HL-60/S4 (cell line): ENCODE data around the gene SDK2.

ENCODE experiments used
- in situ Hi-C: fragments of 300-500 bp; cut with MboI; formaldehyde crosslinking; loops from 2 replicates; pipeline ENCODE4 v1.14.3; 2022; ENCODE audit warnings: low sequenced_read_pairs

The SDK2 gene

GRCh38 chr17:73357981-73358380 is 286.3 kb downstream of the SDK2 start:
- in situ Hi-C loops = no loop called here

GRCh38 chr17:73357318-73357717 is 286.9 kb downstream of the SDK2 start:
- in situ Hi-C loops = no loop called here

- in situ Hi-C loops = no loop called here
Measured at GRCh38 chr17:73356561-73357170, 287.6 kb downstream of the SDK2 start.

- in situ Hi-C loops = no loop called here
Measured at GRCh38 chr17:73354423-73355284, 289.6 kb downstream of the SDK2 start.

GRCh38 chr17:73352261-73352660 is 292.0 kb downstream of the SDK2 start:
- in situ Hi-C loops = no loop called here

GRCh38 chr17:73351764-73352163 is 292.5 kb downstream of the SDK2 start:
- in situ Hi-C loops = no loop called here

GRCh38 chr17:73350864-73351263 is 293.4 kb downstream of the SDK2 start:
- in situ Hi-C loops = no loop called here

GRCh38 chr17:73349647-73350046 is 294.6 kb downstream of the SDK2 start:
- in situ Hi-C loops = no loop called here

GRCh38 chr17:73349138-73349537 is 295.1 kb downstream of the SDK2 start:
- in situ Hi-C loops = no loop called here

GRCh38 chr17:73348829-73349095 is 295.5 kb downstream of the SDK2 start:
- in situ Hi-C loops = no loop called here

- in situ Hi-C loops = no loop called here
Measured at GRCh38 chr17:73348018-73348828, 296.0 kb downstream of the SDK2 start.

GRCh38 chr17:73347351-73347750 is 296.9 kb downstream of the SDK2 start:
- in situ Hi-C loops = no loop called here

- in situ Hi-C loops = no loop called here
Measured at GRCh38 chr17:73346501-73347162, 297.6 kb downstream of the SDK2 start.

- in situ Hi-C loops = no loop called here
Measured at GRCh38 chr17:73343739-73344454, 300.3 kb downstream of the SDK2 start.

GRCh38 chr17:73343168-73343634 is 301.0 kb downstream of the SDK2 start:
- in situ Hi-C loops = no loop called here

- in situ Hi-C loops = no loop called here
Measured at GRCh38 chr17:73342541-73343167, 301.6 kb downstream of the SDK2 start.

- in situ Hi-C loops = no loop called here
Measured at GRCh38 chr17:73342050-73342522, 302.2 kb downstream of the SDK2 start.

GRCh38 chr17:73341350-73342049 is 302.7 kb downstream of the SDK2 start:
- in situ Hi-C loops = no loop called here

GRCh38 chr17:73340093-73340596 is 304.1 kb downstream of the SDK2 start:
- in situ Hi-C loops = no loop called here
